Body of pancreas (tissue), 4 donors: Measurements from ENCODE around the gene STK32B. TPM values are rescaled to one million over a fixed set of nuclear protein-coding genes. Genes with fewer than 3 reads are reported as not detected.

ENCODE experiments used
- ATAC-seq: fragments of 150-250 bp; one replicate; pipeline ENCODE4 v1.9.1; 2016
- DNase-seq, 4 donors: peaks; one replicate each; pipeline ENCODE4 v3.0.0-alpha.2; 2019
- H3K27ac ChIP-seq, 4 donors: fragments of 200-600 bp; sonication (generic); 1 replicate in 3 of 4; 2 replicates in 1 of 4; pipeline versions ENCODE4 v1.5.1 to v1.6.1; 2016 to 2019; ENCODE audit warnings: mild to moderate bottlenecking in 1 of 4, mixed read lengths in 1 of 4, moderate library complexity in 1 of 4
- H3K27me3 ChIP-seq, 2 donors: fragments of 200-600 bp; sonication (generic); one replicate each; pipeline ENCODE4 v1.6.0; 2016; ENCODE audit warnings: mild to moderate bottlenecking in 1 of 2
- H3K36me3 ChIP-seq, 2 donors: fragments of 200-600 bp; sonication (generic); replicated peaks in 1 of 2; 2 replicates each; pipeline ENCODE4 v1.5.1; 2016; ENCODE audit warnings: low read depth in 2 of 2; ENCODE audit not compliant: insufficient read depth in 1 of 2
- H3K4me1 ChIP-seq: fragments of 200-600 bp; sonication (generic); one replicate; pipeline ENCODE4 v1.6.0; 2016
- H3K4me3 ChIP-seq, 2 donors: fragments of 200-600 bp; sonication (generic); 1 replicate in 1 of 2; 2 replicates in 1 of 2; pipeline ENCODE4 v1.5.1; 2016 to 2019
- H3K9me3 ChIP-seq, 3 donors: fragments of 200-600 bp; sonication (generic); 1 replicate in 2 of 3; 2 replicates in 1 of 3; pipeline ENCODE4 v1.5.1; 2016
- POLR2A ChIP-seq, 3 donors: fragments of 450-650 bp; IDR thresholded peaks; one replicate each; pipeline ENCODE4 v1.6.1; 2016; ENCODE audit warnings: antibody characterized with exemption in 3 of 3, mild to moderate bottlenecking in 2 of 3
- WGBS, 2 donors: methylation state at CpG; one replicate each; pipeline ENCODE4 v1.1.5; 2017; 5-methylcytosine and 5-hydroxymethylcytosine counted together
- intact Hi-C: fragments of 100-400 bp; cut with DNase I; formaldehyde crosslinking; loops from one replicate; pipeline ENCODE4 v1.15.1; 2023
- total RNA-seq, 2 donors: library from RNA; depleted of rRNA; stranded (reverse); fragments of >200 nt; gene quantifications; one replicate each; pipeline ENCODE4 v1.1.0, GENCODE V29; 2016
- TF ChIP-seq, protein P1 (sequence below), 7 experiments: fragments of 450-650 bp in 4 of 7; fragments of 200-600 bp in 3 of 7; sonication (generic) in 3 of 7; IDR thresholded peaks; one replicate each; pipeline ENCODE4 v1.5.1; 2016 to 2019; ENCODE audit warnings: antibody characterized with exemption in 7 of 7

Gene STK32B
- total RNA-seq, 2 donors from 2014 or later, result 1.3 to 4.9 TPM

DNA sequence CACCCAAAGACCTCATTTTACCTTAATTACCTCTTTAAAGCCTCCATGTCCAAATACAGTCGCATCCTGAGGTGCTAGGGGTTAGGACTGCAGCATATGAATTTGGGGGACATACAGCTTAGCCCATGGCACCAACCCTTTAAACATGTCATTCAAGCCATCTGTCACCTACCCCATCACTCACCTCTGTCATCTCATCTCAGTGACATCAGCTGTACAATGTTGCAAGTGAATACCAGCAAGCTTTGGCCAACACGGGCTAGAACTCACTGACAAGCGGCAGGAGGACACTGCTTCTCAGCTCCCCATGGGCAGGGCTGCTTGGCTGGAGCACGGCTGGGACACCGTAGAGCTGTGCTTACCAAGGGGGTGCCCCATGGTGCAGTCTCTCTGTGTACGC, 107.5 kb downstream of the STK32B start:
- H3K27me3 ChIP-seq, result no peaks in the 10 kb centered on the region
- ATAC-seq (no peak), DNase-seq (no peak)
- H3K4me1 ChIP-seq, result peaks cover 14% of the 10 kb centered on the region
- intact Hi-C loops, result no loop called here
- no peak overlapping the region for H3K4me3 ChIP-seq
- H3K9me3 ChIP-seq, result no peaks in the 10 kb centered on the region
- no peak for TF ChIP-seq POLR2A (IDR thresholded peaks at IDR 0.05)
- TF ChIP-seq, protein P1, sequence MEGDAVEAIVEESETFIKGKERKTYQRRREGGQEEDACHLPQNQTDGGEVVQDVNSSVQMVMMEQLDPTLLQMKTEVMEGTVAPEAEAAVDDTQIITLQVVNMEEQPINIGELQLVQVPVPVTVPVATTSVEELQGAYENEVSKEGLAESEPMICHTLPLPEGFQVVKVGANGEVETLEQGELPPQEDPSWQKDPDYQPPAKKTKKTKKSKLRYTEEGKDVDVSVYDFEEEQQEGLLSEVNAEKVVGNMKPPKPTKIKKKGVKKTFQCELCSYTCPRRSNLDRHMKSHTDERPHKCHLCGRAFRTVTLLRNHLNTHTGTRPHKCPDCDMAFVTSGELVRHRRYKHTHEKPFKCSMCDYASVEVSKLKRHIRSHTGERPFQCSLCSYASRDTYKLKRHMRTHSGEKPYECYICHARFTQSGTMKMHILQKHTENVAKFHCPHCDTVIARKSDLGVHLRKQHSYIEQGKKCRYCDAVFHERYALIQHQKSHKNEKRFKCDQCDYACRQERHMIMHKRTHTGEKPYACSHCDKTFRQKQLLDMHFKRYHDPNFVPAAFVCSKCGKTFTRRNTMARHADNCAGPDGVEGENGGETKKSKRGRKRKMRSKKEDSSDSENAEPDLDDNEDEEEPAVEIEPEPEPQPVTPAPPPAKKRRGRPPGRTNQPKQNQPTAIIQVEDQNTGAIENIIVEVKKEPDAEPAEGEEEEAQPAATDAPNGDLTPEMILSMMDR (IDR thresholded peaks at IDR 0.05), result no peak
- no peak overlapping the region for H3K27ac ChIP-seq
- WGBS, 2 donors, result 65 to 79% methylated on average over 6 of the region's 6 CpGs
- H3K36me3 ChIP-seq, result no peaks in the 10 kb centered on the region

DNA sequence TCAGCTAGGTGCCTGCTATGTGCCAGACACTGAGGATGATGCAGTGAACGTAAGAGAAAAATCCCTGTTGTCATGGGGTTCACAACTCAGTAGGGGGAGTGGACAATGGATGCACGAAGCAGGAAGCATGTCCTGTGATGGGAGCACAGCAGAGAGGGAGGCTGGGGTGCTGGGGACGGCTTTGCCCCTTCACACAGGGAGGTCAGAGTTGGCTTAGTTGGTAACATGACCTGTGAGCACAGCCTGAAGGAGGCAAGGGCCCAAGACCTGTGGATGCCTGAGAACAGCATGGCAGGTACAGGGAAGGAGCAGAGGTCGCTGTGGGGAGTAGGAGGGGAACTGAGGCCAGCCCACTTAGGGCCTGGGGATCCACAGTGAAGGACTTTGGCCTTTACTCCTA, 109.4 kb downstream of the STK32B start:
- Histone ChIP-seq H3K27me3 (no peaks in the 10 kb centered on the region), H3K36me3 (no peaks in the 10 kb centered on the region), H3K4me1 (peaks cover 14% of the 10 kb centered on the region), H3K9me3 (no peaks in the 10 kb centered on the region), H3K27ac (no peak overlapping the region), H3K4me3 (no peak overlapping the region)
- intact Hi-C loops, result no loop called here
- ATAC-seq, result no peak
- 62 to 66% methylated on average over 4 of the region's 4 CpGs for WGBS, 2 donors
- no peak for TF ChIP-seq POLR2A (IDR thresholded peaks at IDR 0.05)
- TF ChIP-seq, protein P1 (IDR thresholded peaks at IDR 0.05), result no peak
- no peak for DNase-seq

DNA sequence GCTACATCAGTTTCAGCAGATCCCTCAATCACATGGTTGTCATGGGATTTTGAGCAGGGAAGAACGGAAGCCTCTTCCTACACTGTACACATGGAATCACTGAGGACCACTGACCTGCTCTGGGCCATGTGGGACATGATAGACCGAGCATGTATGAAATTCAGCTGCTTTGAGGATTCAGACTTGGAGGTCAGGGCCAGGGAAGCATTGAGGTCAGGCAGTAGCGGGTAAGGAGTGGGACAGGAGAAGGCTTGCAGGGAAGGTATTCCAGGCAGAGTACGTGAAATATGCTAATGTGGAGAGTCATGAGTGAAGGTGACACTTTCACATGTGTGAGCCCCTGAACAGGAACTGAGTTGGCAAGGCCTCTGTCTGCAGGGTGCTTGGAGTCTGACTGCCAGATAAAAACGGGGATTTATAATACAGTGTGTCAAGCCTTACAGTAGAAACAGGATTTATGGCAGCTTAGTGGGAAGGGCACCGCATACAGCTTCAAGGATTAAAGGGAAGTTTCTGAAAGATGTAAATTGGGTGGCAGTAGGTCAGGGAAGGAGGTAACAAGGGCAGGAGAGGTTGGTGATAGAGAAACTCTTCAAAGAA, 111.7 kb downstream of the STK32B start:
- H3K36me3 ChIP-seq, result no peaks in the 10 kb centered on the region
- DNase-seq (no peak), ATAC-seq (peak; percentile 21)
- no peak overlapping the region for H3K4me3 ChIP-seq
- WGBS, 2 donors, result 40 to 45% methylated on average over 6 of the region's 6 CpGs
- no peaks in the 10 kb centered on the region for H3K27me3 ChIP-seq
- no peaks in the 10 kb centered on the region for H3K9me3 ChIP-seq
- intact Hi-C loops, result no loop called here
- no peak for TF ChIP-seq POLR2A (IDR thresholded peaks at IDR 0.05)
- TF ChIP-seq, protein P1 (IDR thresholded peaks at IDR 0.05), result no peak
- H3K27ac ChIP-seq, result no peak overlapping the region
- peaks cover 1% of the 10 kb centered on the region for H3K4me1 ChIP-seq

GRCh38 chr4:5164221-5164912, 113.1 kb downstream of the STK32B start:
- TF ChIP-seq, protein P1 (IDR thresholded peaks at IDR 0.05), result no peak
- no peak for TF ChIP-seq POLR2A (IDR thresholded peaks at IDR 0.05)
- no peaks in the 10 kb centered on the region for H3K27me3 ChIP-seq
- intact Hi-C loops, result no loop called here
- H3K4me3 ChIP-seq, result no peak overlapping the region
- DNase-seq, result no peak
- ATAC-seq, result no peak
- H3K9me3 ChIP-seq, result no peaks in the 10 kb centered on the region
- no peaks in the 10 kb centered on the region for H3K4me1 ChIP-seq
- no peaks in the 10 kb centered on the region for H3K36me3 ChIP-seq
- WGBS, 2 donors, result 71 to 78% methylated on average over 10 of the region's 10 CpGs
- no peak overlapping the region for H3K27ac ChIP-seq
